Activated T-helper 9 cell treated with anti-CD3 and anti-CD28 coated beads, Interleukin-2, amount 50 U/mL, for 16 hours (primary cell): ENCODE results near the gene POC1A.
"Not testable (repeated sequence)": the region's sequence is repeated elsewhere in the genome, so short reads cannot be mapped to it uniquely, and the experiment has no call there.

Experiments used
- DNase-seq: peaks from one replicate; pipeline ENCODE4 v3.0.0-alpha.2; 2020; ENCODE audit warnings: low read depth

The POC1A gene

GRCh38 chr3:52044869-52045619 lies 109.2 kb downstream of the POC1A start:
- DNase-seq, result no peak

- DNase-seq, result no peak
These were observed 110.5 kb downstream of the POC1A start for GRCh38 chr3:52043750-52044149.

GRCh38 chr3:52043039-52043438 lies 111.2 kb downstream of the POC1A start:
- not testable (repeated sequence) for DNase-seq

GRCh38 chr3:52041118-52041731 lies 113.0 kb downstream of the POC1A start:
- DNase-seq, result no peak

- no peak for DNase-seq
These were observed 113.6 kb downstream of the POC1A start for GRCh38 chr3:52040600-52040999.

- no peak for DNase-seq
These were observed 114.4 kb downstream of the POC1A start for GRCh38 chr3:52039846-52040245.

- DNase-seq, result no peak
These were observed 114.8 kb downstream of the POC1A start for GRCh38 chr3:52039426-52039825.

- DNase-seq, result no peak
These were observed 116.0 kb downstream of the POC1A start for GRCh38 chr3:52038227-52038626.

GRCh38 chr3:52037291-52037690 lies 116.9 kb downstream of the POC1A start:
- DNase-seq, result no peak

GRCh38 chr3:52036829-52037228 lies 117.4 kb downstream of the POC1A start:
- DNase-seq, result no peak

- no peak for DNase-seq
These were observed 118.0 kb downstream of the POC1A start for GRCh38 chr3:52036222-52036694.

GRCh38 chr3:52034651-52035050 lies 119.6 kb downstream of the POC1A start:
- no peak for DNase-seq

- no peak for DNase-seq
These were observed 120.0 kb downstream of the POC1A start for GRCh38 chr3:52034212-52034611.

- not testable (repeated sequence) for DNase-seq
These were observed 120.5 kb downstream of the POC1A start for GRCh38 chr3:52033748-52034147.

GRCh38 chr3:52032702-52033408 lies 121.4 kb downstream of the POC1A start:
- DNase-seq, result no peak

GRCh38 chr3:52031896-52032295 lies 122.3 kb downstream of the POC1A start:
- no peak for DNase-seq

GRCh38 chr3:52030714-52031310 lies 123.4 kb downstream of the POC1A start:
- no peak for DNase-seq

- DNase-seq, result no peak
These were observed 124.7 kb downstream of the POC1A start for GRCh38 chr3:52029535-52029934.

GRCh38 chr3:52029053-52029452 lies 125.2 kb downstream of the POC1A start:
- no peak for DNase-seq

- no peak for DNase-seq
These were observed 125.7 kb downstream of the POC1A start for GRCh38 chr3:52028572-52028971.

GRCh38 chr3:52026041-52026440 lies 128.2 kb downstream of the POC1A start:
- no peak for DNase-seq

GRCh38 chr3:52025453-52025852 lies 128.8 kb downstream of the POC1A start:
- no peak for DNase-seq
